Epithelial cell of esophagus (primary cell): Measurements from ENCODE around the gene VWA3A.

Experiments
- DNase-seq: peaks from one replicate; pipeline ENCODE4 v3.0.0; 2010; ENCODE audit warnings: low read depth
- H3K4me3 ChIP-seq: 2 replicates; pipeline ENCODE4 v1.5.1; 2011; ENCODE audit warnings: mild to moderate bottlenecking, low read length, control low read depth
- CTCF ChIP-seq: IDR thresholded peaks from 2 replicates; pipeline ENCODE4 v1.5.1; 2011; ENCODE audit warnings: low read depth, mild to moderate bottlenecking, low read length, control low read depth, inconsistent platforms; ENCODE audit not compliant: insufficient read depth; ENCODE audit errors: missing control alignments

Gene VWA3A

GRCh38 chr16:22138482-22138881, 46.1 kb downstream of the VWA3A start:
- DNase-seq, result no peak
- TF ChIP-seq CTCF, result no peak
- no peak overlapping the region for H3K4me3 ChIP-seq

GRCh38 chr16:22139008-22139407, 46.7 kb downstream of the VWA3A start:
- no peak overlapping the region for H3K4me3 ChIP-seq
- peak; percentile 65 for DNase-seq
- TF ChIP-seq CTCF, result no peak

- DNase-seq, result no peak
- TF ChIP-seq CTCF, result no peak
- H3K4me3 ChIP-seq, result no peak overlapping the region
These were observed 47.4 kb downstream of the VWA3A start for GRCh38 chr16:22139732-22140131.

GRCh38 chr16:22141767-22142166, 49.4 kb downstream of the VWA3A start:
- peak; percentile 56 for TF ChIP-seq CTCF
- peak; percentile 40 for DNase-seq
- H3K4me3 ChIP-seq, result no peak overlapping the region

GRCh38 chr16:22144520-22144919, 52.2 kb downstream of the VWA3A start:
- TF ChIP-seq CTCF, result no peak
- no peak overlapping the region for H3K4me3 ChIP-seq
- no peak for DNase-seq

- DNase-seq, result no peak
- no peak for TF ChIP-seq CTCF
- H3K4me3 ChIP-seq, result no peak overlapping the region
These were observed 55.5 kb downstream of the VWA3A start for GRCh38 chr16:22147853-22148252.

- TF ChIP-seq CTCF, result no peak
- no peak for DNase-seq
- no peak overlapping the region for H3K4me3 ChIP-seq
These were observed 59.1 kb downstream of the VWA3A start for GRCh38 chr16:22151246-22151998.
